Neural crest cell (in vitro differentiated cells): ENCODE data around the gene TTLL12. TPM values are rescaled to one million over a fixed set of nuclear protein-coding genes. Genes with fewer than 3 reads are reported as not detected.
A peak's percentile ranks its signal among the peaks of the same experiment; 100 is the strongest.

Experiments used
- DNase-seq: peaks from one replicate; pipeline ENCODE4 v3.0.0; 2021; ENCODE audit warnings: low read depth, mixed read lengths, low spot score
- H3K27ac Mint-ChIP-seq: one replicate; pipeline ENCODE4 v1.8.0; 2021; ENCODE audit warnings: mild to moderate bottlenecking, mixed read lengths; ENCODE audit not compliant: unreplicated experiment
- H3K27me3 Mint-ChIP-seq: 2 replicates; pipeline ENCODE4 v1.8.0; 2021; ENCODE audit warnings: low read depth, mild to moderate bottlenecking, mixed read lengths
- H3K36me3 Mint-ChIP-seq: 2 replicates; pipeline ENCODE4 v1.8.0; 2021; ENCODE audit warnings: low read depth, mild to moderate bottlenecking, mixed read lengths
- H3K4me1 Mint-ChIP-seq: 2 replicates; pipeline ENCODE4 v1.8.0; 2021; ENCODE audit warnings: mixed read lengths
- H3K4me3 Mint-ChIP-seq: one replicate; pipeline ENCODE4 v1.8.0; 2021; ENCODE audit warnings: mild to moderate bottlenecking, mixed read lengths
- H3K9me3 Mint-ChIP-seq: 2 replicates; pipeline ENCODE4 v1.8.0; 2021; ENCODE audit warnings: mixed read lengths
- CTCF ChIP-seq: fragments of 200-600 bp; sonication (generic); conservative IDR thresholded peaks from 2 replicates; pipeline ENCODE4 v1.5.0; 2021; ENCODE audit warnings: antibody characterized with exemption, mild to moderate bottlenecking
- total RNA-seq: library from RNA; stranded (reverse); gene quantifications from 2 replicates; pipeline ENCODE4 v1.2.1, GENCODE V29; 2021

TTLL12 gene
- total RNA-seq, 1 donor from 2014 or later, result 72.4 TPM

- peak overlapping the region; percentile 68 for H3K27ac Mint-ChIP-seq
- H3K27me3 Mint-ChIP-seq, result no peaks in the 10 kb centered on the region
- H3K36me3 Mint-ChIP-seq, result no peaks in the 10 kb centered on the region
- DNase-seq, result no peak
- no peaks in the 10 kb centered on the region for H3K9me3 Mint-ChIP-seq
- H3K4me3 Mint-ChIP-seq, result no peak overlapping the region
- no peaks in the 10 kb centered on the region for H3K4me1 Mint-ChIP-seq
- TF ChIP-seq CTCF, result no peak
Measured at GRCh38 chr22:43201486-43202219, 14.7 kb upstream of the TTLL12 start.

- DNase-seq, result no peak
- no peaks in the 10 kb centered on the region for H3K9me3 Mint-ChIP-seq
- no peaks in the 10 kb centered on the region for H3K27me3 Mint-ChIP-seq
- H3K36me3 Mint-ChIP-seq, result no peaks in the 10 kb centered on the region
- H3K27ac Mint-ChIP-seq, result peak overlapping the region; percentile 81
- no peaks in the 10 kb centered on the region for H3K4me1 Mint-ChIP-seq
- H3K4me3 Mint-ChIP-seq, result no peak overlapping the region
- no peak for TF ChIP-seq CTCF
Measured at GRCh38 chr22:43200555-43200954, 13.6 kb upstream of the TTLL12 start.

GRCh38 chr22:43200031-43200430 is 13.1 kb upstream of the TTLL12 start:
- TF ChIP-seq CTCF, result no peak
- H3K36me3 Mint-ChIP-seq, result no peaks in the 10 kb centered on the region
- DNase-seq, result no peak
- no peaks in the 10 kb centered on the region for H3K27me3 Mint-ChIP-seq
- no peaks in the 10 kb centered on the region for H3K9me3 Mint-ChIP-seq
- H3K27ac Mint-ChIP-seq, result no peak overlapping the region
- H3K4me3 Mint-ChIP-seq, result no peak overlapping the region
- H3K4me1 Mint-ChIP-seq, result no peaks in the 10 kb centered on the region

- no peak for DNase-seq
- Mint-ChIP-seq H3K4me3 (no peak overlapping the region), H3K27me3 (no peaks in the 10 kb centered on the region), H3K4me1 (no peaks in the 10 kb centered on the region), H3K36me3 (no peaks in the 10 kb centered on the region), H3K27ac (peak overlapping the region; percentile 35), H3K9me3 (no peaks in the 10 kb centered on the region)
- no peak for TF ChIP-seq CTCF
Measured at GRCh38 chr22:43199541-43199940, 12.6 kb upstream of the TTLL12 start.

GRCh38 chr22:43198936-43199335 is 12.0 kb upstream of the TTLL12 start:
- no peaks in the 10 kb centered on the region for H3K4me1 Mint-ChIP-seq
- H3K4me3 Mint-ChIP-seq, result no peak overlapping the region
- H3K9me3 Mint-ChIP-seq, result no peaks in the 10 kb centered on the region
- peak overlapping the region; percentile 78 for H3K27ac Mint-ChIP-seq
- H3K27me3 Mint-ChIP-seq, result no peaks in the 10 kb centered on the region
- H3K36me3 Mint-ChIP-seq, result no peaks in the 10 kb centered on the region
- DNase-seq, result no peak
- TF ChIP-seq CTCF, result no peak
